ENCODE results near the gene ICAM3.
"Not testable (repeated sequence)": the region's sequence is repeated elsewhere in the genome, so short reads cannot be mapped to it uniquely, and the experiment has no call there.

ICAM3 gene

DNA sequence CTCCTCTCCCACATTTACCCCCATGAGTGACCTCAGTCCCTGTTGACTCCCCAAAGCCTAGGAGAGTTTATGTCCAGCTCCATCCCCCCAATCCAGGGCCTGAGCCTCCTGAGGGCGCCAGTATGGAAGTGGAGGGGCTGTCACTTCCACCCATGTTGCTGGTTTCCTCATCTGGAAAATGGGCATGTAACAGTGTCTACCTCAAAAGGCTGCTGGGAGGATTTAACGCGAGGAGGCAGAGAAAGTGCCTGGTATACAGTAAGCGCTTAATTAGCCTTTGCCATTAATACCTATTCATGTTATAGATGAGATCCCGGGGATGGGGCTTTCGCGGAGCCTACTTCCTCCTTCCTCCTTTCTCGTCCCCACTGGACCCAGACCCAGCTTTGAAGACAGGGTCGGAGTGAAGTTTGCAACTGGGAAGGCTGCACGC lies 40.5 kb upstream of the ICAM3 start:
- Histone ChIP-seq H3K56ac (ENCODE audit: low read length) (peak overlapping the region; percentile 97), H3K4ac (ENCODE audit: low read depth, low read length) (peak overlapping the region; percentile 85), H3K36me3 (ENCODE audit: control insufficient read depth, insufficient read depth, low read length) (no peaks in the 10 kb centered on the region), H3K23ac (ENCODE audit: low read length) (peak overlapping the region; percentile 15), H2AK5ac (ENCODE audit: low read length) (no peak overlapping the region), H4K8ac (ENCODE audit: low read depth, low read length) (no peak overlapping the region), H3K4me1 (ENCODE audit: control insufficient read depth, low read depth, low read length) (peaks cover 5% of the 10 kb centered on the region), H3K79me1 (ENCODE audit: low read length) (peaks cover 4% of the 10 kb centered on the region), H3K4me2 (ENCODE audit: low read length) (peak overlapping the region; percentile 89), H2BK120ac (ENCODE audit: low read depth, low read length) (no peak overlapping the region), H3K9ac (ENCODE audit: low read length) (peak overlapping the region; percentile 96), H3K4me3 (ENCODE audit: low read length) (peak overlapping the region; percentile 95), H3K18ac (ENCODE audit: low read length) (peak overlapping the region; percentile 73), H2BK5ac (ENCODE audit: low read length) (no peak overlapping the region), H3K27me3 (ENCODE audit: insufficient read depth, low read length, poor library complexity) (no peaks in the 10 kb centered on the region), H3K79me2 (ENCODE audit: control insufficient read depth, insufficient read depth, low read length) (peaks cover 3% of the 10 kb centered on the region), H4K5ac (ENCODE audit: low read length) (peak overlapping the region; percentile 24), H2BK15ac (replicated peaks; ENCODE audit: low read depth) (no peak overlapping the region), H3K27ac (ENCODE audit: low read depth, low read length) (peak overlapping the region; percentile 13)
- DNase-seq = no peak
- WGBS (ENCODE audit: extremely low coverage, insufficient coverage, low lambda C conversion rate) = no CpG with 5 or more reads among the region's 10 CpGs

DNA sequence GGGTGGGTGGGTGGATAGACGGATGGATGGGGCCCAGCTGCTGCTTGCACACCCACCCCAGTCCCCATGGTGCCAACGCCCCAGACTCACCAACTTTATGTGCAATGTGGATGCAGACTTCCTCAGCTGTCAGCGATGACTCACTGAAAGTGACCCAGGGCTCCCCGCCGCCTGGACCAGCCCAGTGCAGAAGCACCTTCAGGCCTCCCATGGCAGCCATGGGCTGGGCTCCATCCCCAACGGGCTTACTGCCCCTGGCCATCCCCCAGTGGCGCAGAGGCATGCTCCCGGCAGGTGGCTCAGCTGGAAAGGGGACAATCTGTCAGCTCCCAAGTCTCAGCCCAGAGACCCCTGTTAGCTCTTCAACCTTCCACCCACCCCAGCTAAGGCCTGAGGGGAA lies 38.7 kb upstream of the ICAM3 start:
- Histone ChIP-seq H2BK120ac (ENCODE audit: low read depth, low read length) (no peak overlapping the region), H3K27me3 (ENCODE audit: insufficient read depth, low read length, poor library complexity) (no peaks in the 10 kb centered on the region), H3K18ac (ENCODE audit: low read length) (no peak overlapping the region), H3K56ac (ENCODE audit: low read length) (no peak overlapping the region), H2AK5ac (ENCODE audit: low read length) (no peak overlapping the region), H3K79me2 (ENCODE audit: control insufficient read depth, insufficient read depth, low read length) (peaks cover 3% of the 10 kb centered on the region), H2BK15ac (replicated peaks; ENCODE audit: low read depth) (no peak overlapping the region), H3K23ac (ENCODE audit: low read length) (no peak overlapping the region), H2BK5ac (ENCODE audit: low read length) (no peak overlapping the region), H4K8ac (ENCODE audit: low read depth, low read length) (no peak overlapping the region), H3K4me3 (ENCODE audit: low read length) (no peak overlapping the region), H3K4me1 (ENCODE audit: control insufficient read depth, low read depth, low read length) (peaks cover 5% of the 10 kb centered on the region), H3K27ac (ENCODE audit: low read depth, low read length) (no peak overlapping the region), H3K4me2 (ENCODE audit: low read length) (no peak overlapping the region), H3K79me1 (ENCODE audit: low read length) (peaks cover 4% of the 10 kb centered on the region), H4K5ac (ENCODE audit: low read length) (no peak overlapping the region), H3K9ac (ENCODE audit: low read length) (no peak overlapping the region), H3K36me3 (ENCODE audit: control insufficient read depth, insufficient read depth, low read length) (no peaks in the 10 kb centered on the region), H3K4ac (ENCODE audit: low read depth, low read length) (no peak overlapping the region)
- no CpG with 5 or more reads among the region's 8 CpGs for WGBS (ENCODE audit: extremely low coverage, insufficient coverage, low lambda C conversion rate)
- DNase-seq = no peak

DNA sequence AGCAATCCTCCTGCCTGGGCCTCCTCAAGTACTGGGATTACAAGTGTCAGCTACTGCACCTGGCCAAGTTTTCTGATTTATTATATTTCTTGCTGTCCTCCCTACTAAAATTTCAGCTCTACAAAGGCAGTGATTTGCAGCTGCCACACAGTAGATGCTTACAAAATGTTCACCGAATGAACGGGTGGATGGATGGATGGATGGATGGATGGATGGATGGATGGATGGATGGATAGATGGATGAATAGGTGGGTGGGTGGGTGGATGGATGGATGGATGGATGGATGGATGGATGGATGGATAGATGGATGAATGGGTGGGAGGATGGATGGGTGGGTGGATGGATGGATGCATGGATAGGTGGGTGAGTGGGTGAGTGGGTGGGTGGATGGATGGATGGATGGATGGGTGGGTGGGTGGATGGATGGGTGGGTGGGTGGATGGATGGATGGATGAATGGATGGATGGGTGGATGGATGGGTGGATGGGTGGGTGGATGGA lies 37.8 kb upstream of the ICAM3 start:
- no CpG with 5 or more reads among the region's 2 CpGs for WGBS (ENCODE audit: extremely low coverage, insufficient coverage, low lambda C conversion rate)
- not testable (repeated sequence) for H2BK15ac ChIP-seq (replicated peaks; ENCODE audit: low read depth); H2BK120ac ChIP-seq (ENCODE audit: low read depth, low read length)

DNA sequence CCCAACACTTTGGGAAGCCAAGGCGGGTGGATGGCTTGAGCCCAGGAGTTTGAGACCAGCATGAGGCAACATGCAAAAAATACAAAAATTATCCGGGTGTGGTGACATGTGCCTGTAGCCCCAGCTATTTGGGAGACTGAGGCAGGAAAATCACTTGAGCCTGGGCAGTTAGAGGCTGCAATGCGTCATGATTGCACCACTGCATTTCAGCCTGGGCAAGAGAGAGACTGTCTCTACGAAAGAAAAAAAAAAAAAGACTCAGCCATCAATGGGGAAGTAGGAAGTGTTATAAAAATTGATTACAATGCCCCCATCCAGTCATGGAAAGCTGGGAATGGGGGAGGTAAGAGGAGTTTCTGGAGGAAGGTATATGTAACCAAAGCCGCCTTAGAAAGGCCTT lies 35.5 kb upstream of the ICAM3 start:
- H3K27ac ChIP-seq (ENCODE audit: low read depth, low read length) = no peak overlapping the region
- no peak overlapping the region for H4K8ac ChIP-seq (ENCODE audit: low read depth, low read length)
- H4K5ac ChIP-seq (ENCODE audit: low read length) = no peak overlapping the region
- H3K56ac ChIP-seq (ENCODE audit: low read length) = no peak overlapping the region
- H3K4me2 ChIP-seq (ENCODE audit: low read length) = no peak overlapping the region
- no peaks in the 10 kb centered on the region for H3K27me3 ChIP-seq (ENCODE audit: insufficient read depth, low read length, poor library complexity)
- H3K4ac ChIP-seq (ENCODE audit: low read depth, low read length) = no peak overlapping the region
- WGBS (ENCODE audit: extremely low coverage, insufficient coverage, low lambda C conversion rate) = no CpG with 5 or more reads among the region's 5 CpGs
- peaks cover 2% of the 10 kb centered on the region for H3K79me2 ChIP-seq (ENCODE audit: control insufficient read depth, insufficient read depth, low read length)
- no peak overlapping the region for H2BK15ac ChIP-seq (replicated peaks; ENCODE audit: low read depth)
- no peak overlapping the region for H2BK5ac ChIP-seq (ENCODE audit: low read length)
- no peak for DNase-seq
- H3K79me1 ChIP-seq (ENCODE audit: low read length) = peaks cover 2% of the 10 kb centered on the region
- no peak overlapping the region for H3K9ac ChIP-seq (ENCODE audit: low read length)
- H3K36me3 ChIP-seq (ENCODE audit: control insufficient read depth, insufficient read depth, low read length) = no peaks in the 10 kb centered on the region
- H3K4me3 ChIP-seq (ENCODE audit: low read length) = no peak overlapping the region
- no peak overlapping the region for H2AK5ac ChIP-seq (ENCODE audit: low read length)
- H3K23ac ChIP-seq (ENCODE audit: low read length) = no peak overlapping the region
- H3K4me1 ChIP-seq (ENCODE audit: control insufficient read depth, low read depth, low read length) = peaks cover 2% of the 10 kb centered on the region
- no peak overlapping the region for H2BK120ac ChIP-seq (ENCODE audit: low read depth, low read length)
- no peak overlapping the region for H3K18ac ChIP-seq (ENCODE audit: low read length)

More for the DNA sequence above, 37.8 kb upstream of the ICAM3 start:
- not testable (repeated sequence) for H2BK5ac ChIP-seq (ENCODE audit: low read length); H4K8ac ChIP-seq (ENCODE audit: low read depth, low read length); H4K5ac ChIP-seq (ENCODE audit: low read length); H3K79me2 ChIP-seq (ENCODE audit: control insufficient read depth, insufficient read depth, low read length); H3K4me2 ChIP-seq (ENCODE audit: low read length); H3K27me3 ChIP-seq (ENCODE audit: insufficient read depth, low read length, poor library complexity); H3K4me3 ChIP-seq (ENCODE audit: low read length); H3K79me1 ChIP-seq (ENCODE audit: low read length); H3K27ac ChIP-seq (ENCODE audit: low read depth, low read length); DNase-seq; H3K9ac ChIP-seq (ENCODE audit: low read length); H3K36me3 ChIP-seq (ENCODE audit: control insufficient read depth, insufficient read depth, low read length); H3K4ac ChIP-seq (ENCODE audit: low read depth, low read length); H3K56ac ChIP-seq (ENCODE audit: low read length); H3K4me1 ChIP-seq (ENCODE audit: control insufficient read depth, low read depth, low read length); H3K23ac ChIP-seq (ENCODE audit: low read length); H3K18ac ChIP-seq (ENCODE audit: low read length); H2AK5ac ChIP-seq (ENCODE audit: low read length)

DNA sequence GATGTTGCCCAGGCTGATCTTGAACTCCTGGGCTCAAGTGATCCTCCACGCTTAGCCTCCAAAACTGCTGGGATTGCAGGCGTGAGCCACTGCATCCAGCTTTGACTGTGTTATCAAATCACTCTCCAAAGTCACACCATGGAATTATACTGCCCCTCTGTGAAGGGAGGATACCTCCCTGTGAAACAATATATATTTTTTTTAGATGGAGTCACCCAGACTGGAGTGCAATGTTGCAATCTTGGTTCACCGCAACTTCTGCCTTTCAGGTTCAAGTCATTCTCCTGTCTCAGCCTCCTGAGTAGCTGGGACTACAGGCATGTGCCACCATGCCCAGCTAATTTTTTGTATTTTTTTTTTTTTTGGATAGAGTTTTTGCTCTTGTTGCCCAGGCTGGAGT lies 33.3 kb upstream of the ICAM3 start:
- Histone ChIP-seq H3K4me1 (ENCODE audit: control insufficient read depth, low read depth, low read length) (no peaks in the 10 kb centered on the region), H2BK15ac (replicated peaks; ENCODE audit: low read depth) (no peak overlapping the region), H3K79me2 (ENCODE audit: control insufficient read depth, insufficient read depth, low read length) (no peaks in the 10 kb centered on the region), H3K27ac (ENCODE audit: low read depth, low read length) (no peak overlapping the region), H2AK5ac (ENCODE audit: low read length) (no peak overlapping the region), H2BK120ac (ENCODE audit: low read depth, low read length) (no peak overlapping the region), H3K4me2 (ENCODE audit: low read length) (no peak overlapping the region), H4K8ac (ENCODE audit: low read depth, low read length) (no peak overlapping the region), H3K36me3 (ENCODE audit: control insufficient read depth, insufficient read depth, low read length) (no peaks in the 10 kb centered on the region), H3K4me3 (ENCODE audit: low read length) (no peak overlapping the region), H3K27me3 (ENCODE audit: insufficient read depth, low read length, poor library complexity) (no peaks in the 10 kb centered on the region), H4K5ac (ENCODE audit: low read length) (no peak overlapping the region), H2BK5ac (ENCODE audit: low read length) (no peak overlapping the region), H3K23ac (ENCODE audit: low read length) (no peak overlapping the region), H3K4ac (ENCODE audit: low read depth, low read length) (no peak overlapping the region), H3K9ac (ENCODE audit: low read length) (no peak overlapping the region), H3K79me1 (ENCODE audit: low read length) (no peaks in the 10 kb centered on the region), H3K18ac (ENCODE audit: low read length) (no peak overlapping the region), H3K56ac (ENCODE audit: low read length) (no peak overlapping the region)
- DNase-seq = no peak
- no CpG with 5 or more reads among the region's 3 CpGs for WGBS (ENCODE audit: extremely low coverage, insufficient coverage, low lambda C conversion rate)

DNA sequence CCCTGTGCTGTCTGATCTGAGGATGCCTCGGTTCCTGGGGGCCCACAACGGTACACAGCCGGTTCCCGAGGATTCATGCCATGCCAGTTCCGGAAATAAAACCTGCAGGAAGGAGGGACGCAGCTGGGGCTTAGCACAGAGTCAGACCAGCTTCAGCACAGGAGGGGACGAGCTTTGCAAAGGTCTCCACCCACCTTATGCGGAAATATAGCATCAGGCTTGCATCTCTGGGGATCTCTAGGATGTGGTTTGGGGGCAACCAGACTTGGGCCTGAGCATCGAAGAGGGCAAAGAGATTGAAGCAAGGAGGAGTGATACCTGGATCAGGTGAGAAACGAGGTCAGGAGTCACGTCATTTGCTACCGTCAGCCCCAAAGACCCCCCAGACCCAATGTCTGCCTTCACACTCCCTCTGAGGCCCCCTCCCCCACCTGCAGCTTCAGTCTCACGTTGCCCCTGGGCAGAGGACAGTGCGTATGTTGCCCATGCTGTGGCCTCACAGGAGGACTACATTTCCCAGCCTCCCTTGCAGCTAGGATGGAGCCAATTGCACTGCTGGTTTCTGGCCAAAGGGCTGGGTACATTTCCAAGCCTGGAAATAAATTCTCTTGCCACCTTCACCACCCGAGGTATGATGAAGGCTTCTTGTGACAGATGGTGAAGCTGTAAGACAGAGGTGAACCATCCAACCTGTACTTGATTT lies 28.8 kb upstream of the ICAM3 start:
- no peaks in the 10 kb centered on the region for H3K36me3 ChIP-seq (ENCODE audit: control insufficient read depth, insufficient read depth, low read length)
- H3K27ac ChIP-seq (ENCODE audit: low read depth, low read length) = no peak overlapping the region
- H4K5ac ChIP-seq (ENCODE audit: low read length) = no peak overlapping the region
- H3K4me2 ChIP-seq (ENCODE audit: low read length) = no peak overlapping the region
- H2BK15ac ChIP-seq (replicated peaks; ENCODE audit: low read depth) = no peak overlapping the region
- no peak overlapping the region for H3K56ac ChIP-seq (ENCODE audit: low read length)
- no peaks in the 10 kb centered on the region for H3K79me2 ChIP-seq (ENCODE audit: control insufficient read depth, insufficient read depth, low read length)
- no peaks in the 10 kb centered on the region for H3K27me3 ChIP-seq (ENCODE audit: insufficient read depth, low read length, poor library complexity)
- H2BK5ac ChIP-seq (ENCODE audit: low read length) = no peak overlapping the region
- H3K4me1 ChIP-seq (ENCODE audit: control insufficient read depth, low read depth, low read length) = no peaks in the 10 kb centered on the region
- no peak overlapping the region for H3K23ac ChIP-seq (ENCODE audit: low read length)
- no peak for DNase-seq
- H3K18ac ChIP-seq (ENCODE audit: low read length) = no peak overlapping the region
- no peak overlapping the region for H3K4me3 ChIP-seq (ENCODE audit: low read length)
- no peak overlapping the region for H3K4ac ChIP-seq (ENCODE audit: low read depth, low read length)
- no peak overlapping the region for H2AK5ac ChIP-seq (ENCODE audit: low read length)
- H3K9ac ChIP-seq (ENCODE audit: low read length) = no peak overlapping the region
- no peak overlapping the region for H4K8ac ChIP-seq (ENCODE audit: low read depth, low read length)
- H2BK120ac ChIP-seq (ENCODE audit: low read depth, low read length) = no peak overlapping the region
- H3K79me1 ChIP-seq (ENCODE audit: low read length) = no peaks in the 10 kb centered on the region
- WGBS (ENCODE audit: extremely low coverage, insufficient coverage, low lambda C conversion rate) = no CpG with 5 or more reads among the region's 15 CpGs

Data from mesendoderm (in vitro differentiated cells).